GM19463 (cell line): ENCODE results near the gene RPL36.

Experiments
- ATAC-seq: cut with Tn5 transposase; IDR thresholded peaks from one replicate; pipeline ENCODE4 v1.9.1; 2021; ENCODE audit warnings: mild to moderate bottlenecking, moderate library complexity; ENCODE audit not compliant: unreplicated experiment

The RPL36 gene

DNA sequence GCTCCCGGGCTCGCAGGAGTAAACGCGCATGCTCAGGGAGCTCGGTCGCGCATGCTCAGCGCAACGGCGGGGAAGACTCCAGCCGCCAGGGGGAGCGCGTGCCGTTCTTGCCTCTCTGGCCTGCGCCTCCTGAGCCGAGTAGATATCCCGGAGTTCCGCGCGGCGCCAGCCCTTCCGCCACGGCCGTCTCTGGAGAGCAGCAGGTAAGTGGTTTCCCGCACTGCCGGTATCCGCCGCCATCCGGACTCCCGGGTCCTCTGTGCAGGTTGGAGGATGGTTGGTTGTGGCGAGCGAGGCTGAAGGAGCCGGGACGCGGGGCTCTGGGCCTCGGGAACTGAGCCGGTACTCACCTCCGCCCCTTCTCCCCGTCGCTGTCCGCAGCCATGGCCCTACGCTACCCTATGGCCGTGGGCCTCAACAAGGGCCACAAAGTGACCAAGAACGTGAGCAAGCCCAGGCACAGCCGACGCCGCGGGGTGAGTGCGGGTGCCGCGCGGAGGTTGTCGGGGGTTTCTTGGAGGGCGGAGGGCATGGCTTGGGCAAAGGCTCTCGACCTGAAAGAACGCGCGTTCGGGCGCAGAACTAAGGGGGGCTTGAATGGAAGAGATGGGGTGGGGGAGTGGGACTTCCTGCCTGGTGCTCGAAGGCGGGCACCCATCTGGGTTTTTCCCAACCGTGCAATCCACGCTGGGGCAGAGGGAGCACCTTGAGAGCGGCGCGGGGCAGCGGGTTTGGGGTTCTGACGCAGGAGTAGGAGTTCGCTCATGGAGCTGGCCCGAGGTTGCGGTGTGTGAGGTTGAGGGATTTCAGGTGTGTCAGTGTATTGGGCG, at the start of gene RPL36:
TSS of gene RPL36 (plus strand) at position 171 of the 830 bp plus-strand sequence. CDS start at position 384, 213 bp downstream.
- peak; percentile 36 for ATAC-seq

DNA sequence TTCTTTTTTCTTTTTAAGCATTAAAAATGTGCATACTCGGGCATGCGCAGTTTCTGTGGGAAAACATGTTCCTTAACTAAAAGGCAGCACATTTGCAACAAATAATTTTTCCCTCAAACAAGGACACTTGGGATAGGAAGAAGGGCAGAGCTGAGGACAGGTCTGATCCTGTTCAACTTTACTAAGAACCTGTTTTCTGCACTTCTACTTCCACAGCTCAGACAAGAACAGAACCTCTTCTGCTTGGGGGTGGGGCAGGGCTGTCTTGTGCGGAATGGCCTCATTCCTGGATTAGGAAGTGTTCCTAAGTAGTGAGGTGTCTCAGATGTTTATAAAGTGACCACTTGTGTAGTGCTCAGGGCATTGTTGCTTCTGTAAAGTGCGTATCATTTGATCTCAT, 48.9 kb upstream of the RPL36 start:
- ATAC-seq = no peak

GRCh38 chr19:5642204-5642603, 47.9 kb upstream of the RPL36 start:
- no peak for ATAC-seq

DNA sequence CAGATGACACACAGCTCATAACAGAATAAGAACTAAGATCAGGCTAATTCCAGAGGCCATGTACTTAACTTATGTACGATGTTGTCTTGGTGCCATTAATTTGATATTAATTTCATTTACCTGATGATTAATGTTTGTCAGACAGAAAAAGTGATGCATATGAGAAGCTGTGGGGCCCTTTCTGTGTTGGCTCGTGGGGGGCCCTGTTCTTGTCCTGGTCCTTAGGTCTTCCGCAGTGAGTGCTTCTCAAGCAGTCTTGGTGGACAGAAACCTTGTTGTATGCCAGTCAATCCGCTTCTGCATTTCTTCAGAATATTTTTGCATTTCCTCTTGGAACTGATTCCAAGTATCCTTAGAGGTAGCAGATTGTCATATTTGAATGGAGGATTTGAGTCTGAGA, 47.0 kb upstream of the RPL36 start:
- ATAC-seq = no peak

- ATAC-seq = no peak
Measured at GRCh38 chr19:5644037-5644436, 46.1 kb upstream of the RPL36 start.

DNA sequence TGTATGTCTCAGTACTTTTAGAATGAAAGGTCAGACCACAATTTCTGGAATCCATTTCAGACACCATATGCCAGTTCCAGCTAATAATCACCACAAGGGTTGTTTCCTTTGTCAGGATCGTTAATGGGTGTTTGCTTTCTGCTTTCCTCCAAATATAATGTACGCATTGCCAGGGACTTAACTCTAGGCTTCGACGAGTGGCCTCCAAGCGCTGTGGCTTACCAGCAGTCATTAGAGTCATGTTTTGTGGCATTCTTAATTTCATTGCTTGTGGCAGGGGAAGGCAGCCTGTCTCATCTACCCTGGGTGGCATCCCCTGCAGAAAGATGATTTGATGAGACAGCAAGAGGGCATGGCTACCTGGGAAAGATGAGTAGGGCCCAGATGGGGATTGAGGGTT, 44.7 kb upstream of the RPL36 start:
- no peak for ATAC-seq

GRCh38 chr19:5646703-5647102, 43.4 kb upstream of the RPL36 start:
- no peak for ATAC-seq

DNA sequence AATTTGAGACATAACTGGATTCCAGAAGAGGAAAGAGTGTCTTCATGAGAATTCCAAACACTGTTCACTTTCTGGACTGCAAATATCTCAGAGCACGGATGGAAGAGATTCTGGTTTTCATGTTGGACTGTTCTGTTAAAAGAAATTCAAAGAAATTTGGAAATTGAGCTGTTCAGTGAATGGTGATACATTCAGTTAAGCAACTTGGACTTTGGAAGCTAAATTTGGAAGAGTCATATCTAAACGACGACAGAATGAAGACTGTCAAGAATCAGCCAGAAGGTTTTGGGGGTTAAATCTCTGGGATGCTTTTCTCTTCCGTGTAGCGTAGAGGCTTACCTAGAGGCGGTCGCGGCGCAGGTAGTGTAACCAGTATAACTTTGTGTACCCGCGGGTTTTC, 41.6 kb upstream of the RPL36 start:
- ATAC-seq = no peak

- no peak for ATAC-seq
Measured at GRCh38 chr19:5651361-5651760, 38.7 kb upstream of the RPL36 start.

DNA sequence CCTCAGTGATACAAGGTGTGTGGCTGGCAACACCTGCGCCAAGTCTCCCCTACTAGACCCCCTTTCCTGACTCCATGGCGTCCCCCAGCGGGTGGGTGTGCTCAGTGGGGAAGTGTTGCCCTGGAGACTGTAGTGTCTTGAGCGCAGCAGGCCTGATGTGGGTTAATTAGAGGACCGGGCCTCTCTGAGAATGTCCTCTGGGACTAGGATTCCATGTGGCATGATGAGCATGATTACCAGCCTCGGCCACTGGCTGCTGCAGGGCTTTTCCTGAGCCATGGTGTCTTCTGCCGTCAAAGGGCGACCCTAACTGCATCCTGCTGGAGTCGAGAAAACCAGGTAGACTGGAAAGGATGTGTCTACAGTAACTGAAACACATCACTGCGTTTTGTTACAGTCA, 37.8 kb upstream of the RPL36 start:
- ATAC-seq = no peak

DNA sequence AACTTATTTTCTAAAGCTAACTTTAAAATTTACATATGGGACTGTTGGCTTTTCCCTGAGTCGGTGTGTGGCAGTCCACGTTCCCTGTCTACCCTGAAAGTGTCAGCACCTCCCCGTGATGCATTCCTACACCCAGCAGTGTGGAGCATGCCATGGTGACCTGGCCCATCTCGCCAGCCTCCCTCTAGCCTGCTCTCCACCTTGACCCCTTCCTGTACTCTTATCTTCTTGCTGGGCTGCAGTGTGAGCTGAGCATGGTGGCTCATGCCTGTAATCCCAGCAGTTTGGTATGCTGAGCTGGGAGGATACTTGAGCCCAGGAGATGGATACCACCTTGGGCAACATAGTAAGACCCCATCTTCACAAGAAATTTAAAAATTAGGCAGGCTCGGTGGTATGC, 35.2 kb upstream of the RPL36 start:
- ATAC-seq = no peak

- ATAC-seq = no peak
Measured at GRCh38 chr19:5655412-5655811, 34.7 kb upstream of the RPL36 start.

- no peak for ATAC-seq
Measured at GRCh38 chr19:5661483-5661882, 28.6 kb upstream of the RPL36 start.

DNA sequence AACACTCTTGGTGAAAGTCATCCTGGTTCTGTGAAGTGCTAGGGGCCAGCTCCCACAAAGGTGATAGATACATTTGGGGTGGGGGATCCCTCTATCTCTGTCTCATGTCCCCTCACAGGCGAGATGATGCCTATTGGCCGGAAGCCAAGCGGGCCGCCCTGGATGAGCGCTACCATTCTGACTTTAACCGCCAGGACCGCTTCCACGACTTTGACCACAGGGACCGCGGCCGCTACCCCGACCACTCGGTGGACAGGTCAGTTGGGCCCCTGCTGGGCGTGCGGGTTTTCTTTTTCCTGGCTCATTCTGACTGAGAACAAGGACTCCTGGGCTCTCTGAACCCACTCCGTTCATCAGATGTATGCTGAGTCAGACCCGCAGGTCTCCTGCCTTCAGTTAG, 26.2 kb upstream of the RPL36 start:
- no peak for ATAC-seq

- ATAC-seq = no peak
Measured at GRCh38 chr19:5664515-5664914, 25.6 kb upstream of the RPL36 start.

- no peak for ATAC-seq
Measured at GRCh38 chr19:5665781-5666513, 24.1 kb upstream of the RPL36 start.

DNA sequence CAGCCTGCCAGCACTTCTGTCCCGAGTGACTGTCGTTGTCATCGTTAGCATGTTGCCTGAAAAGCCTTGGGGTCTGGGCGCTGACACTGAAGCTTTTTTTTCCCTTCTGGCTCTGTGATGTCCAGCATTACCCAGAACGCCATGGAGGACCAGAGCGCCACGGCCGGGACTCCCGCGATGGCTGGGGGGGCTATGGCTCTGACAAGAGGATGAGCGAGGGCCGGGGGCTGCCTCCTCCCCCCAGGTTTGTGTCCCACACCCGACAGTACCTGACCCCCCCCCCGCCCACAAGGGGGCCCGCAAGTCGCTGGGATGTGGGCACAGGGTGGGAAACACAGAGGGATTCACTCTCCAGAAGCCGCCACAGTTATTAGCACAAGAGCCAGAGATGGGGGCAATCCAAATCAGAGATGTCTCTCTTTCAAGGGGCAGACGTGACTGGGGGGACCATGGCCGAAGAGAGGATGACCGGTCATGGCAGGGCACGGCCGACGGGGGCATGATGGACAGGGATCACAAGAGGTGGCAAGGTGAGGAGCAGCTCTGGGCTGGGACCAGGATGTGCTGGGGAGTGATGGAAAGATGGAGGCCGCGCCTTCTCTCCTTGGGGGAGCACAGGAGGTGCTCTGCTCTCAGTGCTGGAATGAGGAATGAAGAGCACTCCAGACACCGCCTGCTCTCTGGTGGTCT, 23.0 kb upstream of the RPL36 start:
- no peak for ATAC-seq

DNA sequence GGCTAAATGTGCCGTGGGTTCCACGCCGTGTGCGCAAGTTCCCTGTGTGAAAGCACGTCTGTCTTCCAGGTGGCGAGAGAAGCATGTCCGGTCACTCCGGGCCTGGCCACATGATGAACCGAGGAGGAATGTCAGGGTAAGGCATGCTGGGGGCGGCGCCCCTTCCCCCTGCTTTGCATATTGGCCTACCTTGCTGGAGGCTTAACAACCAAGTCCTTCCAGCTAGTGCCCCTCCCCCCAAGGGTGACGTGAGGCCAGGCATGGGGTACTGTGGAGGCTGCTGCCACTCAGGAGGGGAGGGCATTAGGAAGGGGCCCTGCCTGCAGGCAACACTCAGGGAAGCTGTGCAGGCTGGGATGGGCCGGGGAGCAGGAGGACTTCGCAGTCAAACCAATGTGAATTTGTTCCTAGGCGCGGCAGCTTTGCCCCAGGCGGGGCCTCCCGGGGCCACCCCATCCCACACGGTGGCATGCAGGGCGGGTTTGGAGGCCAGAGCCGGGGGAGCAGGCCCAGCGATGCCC, 22.3 kb upstream of the RPL36 start:
- ATAC-seq = no peak

DNA sequence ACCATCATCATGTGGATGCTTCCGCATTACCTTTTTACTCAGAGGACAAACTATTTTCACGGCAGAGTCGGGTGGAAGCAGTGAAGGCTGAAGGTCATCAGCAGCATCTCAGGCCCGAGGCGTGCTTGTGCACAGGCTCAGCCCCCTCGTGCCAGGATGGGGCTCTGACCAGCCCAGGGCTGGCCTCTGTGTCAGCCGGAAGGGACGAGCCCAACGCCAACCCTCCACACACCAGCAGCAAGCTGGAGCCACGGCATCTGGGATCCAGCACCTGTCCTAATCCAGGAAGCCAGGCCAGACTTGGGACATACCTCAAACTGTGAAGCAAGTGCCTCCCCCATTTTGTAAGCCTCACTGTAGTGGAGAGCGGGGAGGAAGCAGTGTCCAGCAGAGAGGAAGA, 20.9 kb upstream of the RPL36 start:
- no peak for ATAC-seq

DNA sequence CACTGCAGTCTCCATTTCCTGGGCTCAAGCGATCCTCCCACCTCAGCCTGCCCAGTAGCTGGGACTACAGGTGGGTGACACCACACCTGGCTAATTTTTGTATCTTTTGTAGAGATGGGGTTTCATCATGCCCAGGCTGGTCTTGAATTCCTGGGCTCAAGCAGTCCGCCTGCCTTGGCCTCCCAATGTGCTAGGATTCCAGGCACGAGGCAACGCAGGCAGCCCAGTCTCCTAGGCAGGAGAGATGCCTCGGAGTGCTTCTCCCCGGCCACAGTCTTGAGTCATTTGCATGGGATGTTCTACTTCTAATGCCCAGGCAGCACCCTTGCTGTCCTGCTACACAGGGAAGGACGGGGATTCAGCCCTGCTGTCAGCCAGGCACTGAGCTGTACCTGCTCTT, 18.5 kb upstream of the RPL36 start:
- ATAC-seq = no peak

DNA sequence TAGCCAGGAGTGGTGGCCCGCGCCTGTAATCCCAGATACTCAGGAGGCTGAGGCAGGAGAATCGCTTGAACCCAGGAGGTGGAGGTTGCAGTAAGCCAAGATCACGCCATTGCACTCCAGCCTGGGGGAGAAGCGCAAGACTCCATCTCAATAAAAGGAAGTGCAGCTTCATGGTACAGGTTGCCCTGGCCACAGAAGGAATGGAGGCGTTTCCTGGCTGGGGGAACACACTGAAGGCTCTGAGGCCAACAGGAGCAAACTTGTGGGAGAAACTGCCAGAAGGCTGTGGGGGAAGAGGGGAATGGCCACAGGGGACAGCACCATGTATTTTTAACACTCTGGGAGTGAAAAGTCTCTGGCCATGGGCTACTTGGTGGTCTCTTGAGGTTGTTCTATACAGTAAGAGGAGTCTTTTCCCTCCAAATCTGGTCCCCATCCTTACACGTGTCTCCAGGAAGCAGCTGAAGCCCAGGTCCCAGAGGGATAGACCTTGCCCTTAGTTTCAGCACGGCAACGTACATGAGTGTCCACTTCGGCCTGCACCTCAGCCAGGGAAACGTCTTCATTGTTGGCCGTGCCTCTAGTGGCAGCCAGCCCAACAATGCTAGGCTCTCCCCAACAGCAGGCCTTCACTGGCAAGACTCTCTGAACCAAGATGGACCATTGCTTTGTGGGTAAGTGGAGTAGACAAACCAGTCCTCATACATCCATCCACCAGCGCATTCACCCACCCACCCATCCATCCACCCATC, 17.2 kb upstream of the RPL36 start:
- ATAC-seq = no peak
